Measurements from ENCODE around the gene F2. TPM values are rescaled to one million over a fixed set of nuclear protein-coding genes. Genes with fewer than 3 reads are reported as not detected.
"Not testable (repeated sequence)": the region's sequence is repeated elsewhere in the genome, so short reads cannot be mapped to it uniquely, and the experiment has no call there.

The F2 gene
- total RNA-seq, 1 donor from 2014 or later = not detected

- no peak for DNase-seq (ENCODE audit: missing footprints)
- ATAC-seq = no peak
- intact Hi-C loops (cut with DNase I) = no loop called here
Observed at GRCh38 chr11:46706886-46707285, 12.1 kb upstream of the F2 start.

GRCh38 chr11:46709351-46709750, 9.7 kb upstream of the F2 start:
- DNase-seq (ENCODE audit: missing footprints); ATAC-seq; intact Hi-C loops (cut with DNase I): not testable (repeated sequence)

GRCh38 chr11:46710821-46711269, 8.2 kb upstream of the F2 start:
- ATAC-seq = peak; percentile 98
- no peak for DNase-seq (ENCODE audit: missing footprints)
- intact Hi-C loops (cut with DNase I) = loop anchor here (5.0 kb wide), 1 partner anchor 94 kb away; the partner anchor contains the start of genes ATG13 and HARBI1

- no peak for DNase-seq (ENCODE audit: missing footprints)
- intact Hi-C loops (cut with DNase I) = loop anchor here (5.0 kb wide), 1 partner anchor 94 kb away; the partner anchor contains the start of genes ATG13 and HARBI1
- no peak for ATAC-seq
Observed at GRCh38 chr11:46711303-46711702, 7.7 kb upstream of the F2 start.

GRCh38 chr11:46712874-46713576, 6.0 kb upstream of the F2 start:
- intact Hi-C loops (cut with DNase I) = loop anchor here (5.0 kb wide), 1 partner anchor 96 kb away; the partner anchor contains the start of genes ATG13 and HARBI1
- DNase-seq (ENCODE audit: missing footprints) = no peak
- no peak for ATAC-seq

- DNase-seq (ENCODE audit: missing footprints); intact Hi-C loops (cut with DNase I); ATAC-seq: not testable (repeated sequence)
Observed at GRCh38 chr11:46717825-46718154, 1.2 kb upstream of the F2 start.

- intact Hi-C loops (cut with DNase I) = no loop called here
- ATAC-seq (no peak), DNase-seq (ENCODE audit: missing footprints) (no peak)
Observed at GRCh38 chr11:46718155-46719019, 626 bp upstream of the F2 start.

- intact Hi-C loops (cut with DNase I) = no loop called here
- DNase-seq (ENCODE audit: missing footprints) (no peak), ATAC-seq (no peak)
Observed at GRCh38 chr11:46719543-46720218, 668 bp downstream of the F2 start.

- intact Hi-C loops (cut with DNase I) = no loop called here
- no peak for ATAC-seq
- DNase-seq (ENCODE audit: missing footprints) = no peak
Observed at GRCh38 chr11:46721286-46721685, 2.3 kb downstream of the F2 start.

- DNase-seq (ENCODE audit: missing footprints) = no peak
- no peak for ATAC-seq
- intact Hi-C loops (cut with DNase I) = no loop called here
Observed at GRCh38 chr11:46722566-46723358, 3.7 kb downstream of the F2 start.

- intact Hi-C loops (cut with DNase I) = no loop called here
- no peak for ATAC-seq
Observed at GRCh38 chr11:46723359-46723680, 4.3 kb downstream of the F2 start.

GRCh38 chr11:46724088-46724487, 5.1 kb downstream of the F2 start:
- no peak for ATAC-seq
- no peak for DNase-seq (ENCODE audit: missing footprints)
- intact Hi-C loops (cut with DNase I) = no loop called here

More at GRCh38 chr11:46723359-46723680, 4.3 kb downstream of the F2 start:
- no peak for DNase-seq (ENCODE audit: missing footprints)

- no peak for ATAC-seq
- no peak for DNase-seq (ENCODE audit: missing footprints)
- intact Hi-C loops (cut with DNase I) = no loop called here
Observed at GRCh38 chr11:46725338-46726205, 6.6 kb downstream of the F2 start.

GRCh38 chr11:46726206-46726862, 7.3 kb downstream of the F2 start:
- intact Hi-C loops (cut with DNase I) = no loop called here
- ATAC-seq = no peak
- DNase-seq (ENCODE audit: missing footprints) = no peak

GRCh38 chr11:46727952-46728658, 9.1 kb downstream of the F2 start:
- ATAC-seq (peak; percentile 13), DNase-seq (ENCODE audit: missing footprints) (no peak)
- intact Hi-C loops (cut with DNase I) = no loop called here

- no peak for ATAC-seq
- intact Hi-C loops (cut with DNase I) = no loop called here
- DNase-seq (ENCODE audit: missing footprints) = no peak
Observed at GRCh38 chr11:46728659-46729040, 9.6 kb downstream of the F2 start.
